ENCODE measurements around the gene KRTAP16-1. TPM values are rescaled to one million over a fixed set of nuclear protein-coding genes. Genes with fewer than 3 reads are reported as not detected.

The KRTAP16-1 gene
- total and polyA plus RNA-seq, 2 of the 8 experiments (the other 6 are each of a cell fraction or from before 2014, with no cell fraction given): not detected

- no peak for DNase-seq (ENCODE audit: low read depth in 1 of 2, low spot score in 2 of 2)
- H3K79me1 ChIP-seq (ENCODE audit: low read depth, low read length): no peaks in the 10 kb centered on the region
- WGBS, 2 experiments (ENCODE audit: extremely low coverage in 1 of 2, insufficient coverage in 1 of 2, insufficient read length in 1 of 2, insufficient replicate concordance in 2 of 2, low coverage in 1 of 2, low lambda C conversion rate in 2 of 2, missing lambda C conversion rate in 1 of 2): no CpG with 5 or more reads among the region's 3 CpGs
- no peak for TF ChIP-seq ASH2L (IDR thresholded peaks at IDR 0.05; ENCODE audit: low read length)
- no peak for TF ChIP-seq SP1 (IDR thresholded peaks at IDR 0.05; ENCODE audit: low read depth, low read length)
- TF ChIP-seq GTF2F1 (IDR thresholded peaks at IDR 0.05; ENCODE audit: borderline replicate concordance, low read depth, low read length): no peak
- no peak for TF ChIP-seq SRF (IDR thresholded peaks at IDR 0.05; ENCODE audit: low read depth, low read length)
- no peak for TF ChIP-seq HDAC2 (IDR thresholded peaks at IDR 0.05; ENCODE audit: borderline replicate concordance in 1 of 2, low read depth in 2 of 2, low read length in 2 of 2)
- TF ChIP-seq EGR1 (IDR thresholded peaks at IDR 0.05; ENCODE audit: borderline replicate concordance, low read depth, low read length): no peak
- TF ChIP-seq EP300 (IDR thresholded peaks at IDR 0.05; ENCODE audit: borderline replicate concordance in 1 of 2, low read depth in 2 of 2, low read length in 2 of 2): no peak
- no peak for TF ChIP-seq HDAC6 (IDR thresholded peaks at IDR 0.05; ENCODE audit: low read depth, low read length)
- no peak for TF ChIP-seq SUZ12 (IDR thresholded peaks at IDR 0.05; ENCODE audit: low read length)
- no peak for TF ChIP-seq SIN3A (conservative IDR thresholded peaks at IDR 0.05 in 1 of 2, IDR thresholded peaks at IDR 0.05 in 1 of 2; ENCODE audit: low read depth in 1 of 2, low read length in 2 of 2)
- TF ChIP-seq BRCA1 (IDR thresholded peaks at IDR 0.05; ENCODE audit: low read depth, low read length): no peak
- no peak for TF ChIP-seq SIRT6 (IDR thresholded peaks at IDR 0.05; ENCODE audit: low read length)
Measured at GRCh38 chr17:41267711-41268110, 41.4 kb downstream of the KRTAP16-1 start.

More at GRCh38 chr17:41267711-41268110, 41.4 kb downstream of the KRTAP16-1 start:
- Histone ChIP-seq H3K23ac (ENCODE audit: insufficient read length) (no peak overlapping the region), H3K4me2 (ENCODE audit: insufficient read depth in 1 of 2, low read depth in 2 of 2, low read length in 2 of 2) (no peak overlapping the region), H2BK5ac (ENCODE audit: low read depth, low read length) (no peak overlapping the region), H2AK5ac (ENCODE audit: low read depth, low read length) (no peak overlapping the region), H3K9me3 (ENCODE audit: insufficient read depth in 2 of 2, low read depth in 1 of 2, low read length in 1 of 2) (no peaks in the 10 kb centered on the region), H2BK20ac (ENCODE audit: low read length) (no peak overlapping the region), H4K91ac (replicated peaks; ENCODE audit: insufficient read length, low read length) (no peak overlapping the region), H3K23me2 (ENCODE audit: low read depth, low read length) (no peaks in the 10 kb centered on the region), H2AFZ (ENCODE audit: low read length) (no peak overlapping the region), H2BK15ac (ENCODE audit: low read length) (no peak overlapping the region), H4K8ac (ENCODE audit: extremely low read depth, insufficient read depth, low read length) (no peak overlapping the region), H4K5ac (ENCODE audit: insufficient read length, low read depth, low read length) (no peak overlapping the region), H3K18ac (ENCODE audit: extremely low read depth, low read length) (no peak overlapping the region), H4K20me1 (replicated peaks in 1 of 2; ENCODE audit: control insufficient read depth in 1 of 2, insufficient read depth in 2 of 2, low read length in 2 of 2) (no peaks in the 10 kb centered on the region), H3K36me3 (ENCODE audit: control insufficient read depth in 2 of 4, insufficient read depth in 4 of 4, low read length in 3 of 4) (no peaks in the 10 kb centered on the region), H3K56ac (replicated peaks; ENCODE audit: insufficient read length, low read depth, low read length) (no peak overlapping the region), H2BK120ac (replicated peaks; ENCODE audit: low read depth, low read length) (no peak overlapping the region), H2BK12ac (ENCODE audit: low read depth, low read length) (no peak overlapping the region), H3K79me2 (ENCODE audit: control insufficient read depth in 1 of 2, insufficient read depth in 2 of 2, low read length in 2 of 2) (no peaks in the 10 kb centered on the region), H3K4me1 (replicated peaks in 1 of 4; ENCODE audit: control insufficient read depth in 3 of 4, insufficient read depth in 4 of 4, low read length in 3 of 4) (no peaks in the 10 kb centered on the region), H3K27me3 (replicated peaks in 1 of 4; ENCODE audit: control insufficient read depth in 3 of 4, extremely low read depth in 1 of 4, insufficient read depth in 3 of 4, low read length in 3 of 4) (no peaks in the 10 kb centered on the region), H3K4ac (replicated peaks; ENCODE audit: insufficient read length, low read depth, low read length) (no peak overlapping the region), H3K4me3 (ENCODE audit: extremely low read depth in 1 of 4, insufficient read depth in 2 of 4, low read depth in 3 of 4, low read length in 4 of 4) (no peak overlapping the region), H3K14ac (ENCODE audit: insufficient read length) (no peak overlapping the region), H3K27ac (ENCODE audit: low read depth, low read length) (no peak overlapping the region), H3K9ac (replicated peaks in 1 of 4; ENCODE audit: extremely low read depth in 1 of 4, low read depth in 3 of 4, low read length in 3 of 4) (no peak overlapping the region)
- ChIA-PET POLR2A (ENCODE audit: partially characterized antibody) (no interaction called here), CTCF (ENCODE audit: partially characterized antibody) (no interaction called here)
- no peak for FAIRE-seq
